Astrocyte (in vitro differentiated cells and primary cell): ENCODE data around the gene BICC1. TPM values are rescaled to one million over a fixed set of nuclear protein-coding genes. Genes with fewer than 3 reads are reported as not detected.

Experiments
- DNase-seq: peaks from one replicate; pipeline ENCODE4 v3.0.0-alpha.2; 2010; ENCODE audit warnings: low read depth
- FAIRE-seq: peaks from 2 replicates; lab custom pipeline; 2011; peaks lifted over from hg19 to GRCh38; lab: Jason Lieb, UNC
- H2AFZ ChIP-seq: 2 replicates; pipeline ENCODE4 v1.6.0; 2012; ENCODE audit warnings: low read depth, low read length, inconsistent platforms
- H3K27ac ChIP-seq: 2 replicates; pipeline ENCODE4 v1.5.1; 2011; ENCODE audit warnings: low read depth, low read length, inconsistent platforms
- H3K27me3 ChIP-seq: 2 replicates; pipeline ENCODE4 v1.6.0; 2011; ENCODE audit warnings: low read length, inconsistent platforms; ENCODE audit not compliant: insufficient read depth
- H3K36me3 ChIP-seq: 2 replicates; pipeline ENCODE4 v1.5.1; 2011; ENCODE audit warnings: low read length, inconsistent platforms; ENCODE audit not compliant: insufficient read depth
- H3K4me1 ChIP-seq: 2 replicates; pipeline ENCODE4 v1.5.1; 2011; ENCODE audit warnings: low read length, inconsistent platforms; ENCODE audit not compliant: insufficient read depth
- H3K4me2 ChIP-seq: 2 replicates; pipeline ENCODE4 v1.6.0; 2012; ENCODE audit warnings: low read length, inconsistent platforms
- H3K4me3 ChIP-seq: 2 replicates; pipeline ENCODE4 v1.5.1; 2011; ENCODE audit warnings: low read depth, mild to moderate bottlenecking, low read length, inconsistent platforms; ENCODE audit not compliant: insufficient read depth
- H3K79me2 ChIP-seq: 2 replicates; pipeline ENCODE4 v1.6.0; 2012; ENCODE audit warnings: mild to moderate bottlenecking, low read length, inconsistent platforms; ENCODE audit not compliant: insufficient read depth
- H3K9ac ChIP-seq: 2 replicates; pipeline ENCODE4 v1.6.0; 2012; ENCODE audit warnings: mild to moderate bottlenecking, low read length, inconsistent platforms
- H3K9me3 ChIP-seq: 2 replicates; pipeline ENCODE4 v1.5.1; 2012; ENCODE audit warnings: low read depth, mild to moderate bottlenecking, low read length, inconsistent platforms; ENCODE audit not compliant: insufficient read depth
- H4K20me1 ChIP-seq: 2 replicates; pipeline ENCODE4 v1.6.0; 2012; ENCODE audit warnings: low read length, inconsistent platforms; ENCODE audit not compliant: insufficient read depth
- H3K27ac Mint-ChIP-seq: one replicate; pipeline ENCODE4 v1.8.0; 2021; ENCODE audit warnings: mild to moderate bottlenecking, mixed read lengths; ENCODE audit not compliant: unreplicated experiment
- H3K27me3 Mint-ChIP-seq: one replicate; pipeline ENCODE4 v1.8.0; 2021; ENCODE audit warnings: low read depth, mixed read lengths; ENCODE audit not compliant: unreplicated experiment
- H3K36me3 Mint-ChIP-seq: one replicate; pipeline ENCODE4 v1.8.0; 2021; ENCODE audit warnings: low read depth, mixed read lengths; ENCODE audit not compliant: unreplicated experiment
- H3K4me1 Mint-ChIP-seq: one replicate; pipeline ENCODE4 v1.8.0; 2021; ENCODE audit warnings: low read depth, mixed read lengths; ENCODE audit not compliant: unreplicated experiment
- H3K4me3 Mint-ChIP-seq: one replicate; pipeline ENCODE4 v1.8.0; 2021; ENCODE audit warnings: mild to moderate bottlenecking, moderate library complexity, mixed read lengths; ENCODE audit not compliant: unreplicated experiment
- H3K9me3 Mint-ChIP-seq: one replicate; pipeline ENCODE4 v1.8.0; 2021; ENCODE audit warnings: mild to moderate bottlenecking, mixed read lengths; ENCODE audit not compliant: unreplicated experiment
- CTCF ChIP-seq: IDR thresholded peaks from 2 replicates; pipeline ENCODE4 v1.5.1; 2011; ENCODE audit warnings: low read depth, mild to moderate bottlenecking, inconsistent platforms, low read length, moderate library complexity; ENCODE audit not compliant: insufficient read depth
- EZH2 ChIP-seq: IDR thresholded peaks from 2 replicates; pipeline ENCODE4 v1.6.1; 2012; ENCODE audit warnings: mild to moderate bottlenecking, low read length, inconsistent platforms; ENCODE audit not compliant: insufficient read depth
- total RNA-seq: library from RNA; stranded (reverse); gene quantifications from 2 replicates; pipeline ENCODE4 v1.2.1, GENCODE V29; 2021

Gene BICC1
- total RNA-seq, 1 donor from 2014 or later = 23.0 TPM

GRCh38 chr10:58837826-58838225 is 325.2 kb downstream of the BICC1 start:
- no peaks in the 10 kb centered on the region for H3K9me3 ChIP-seq
- no peak for FAIRE-seq
- H2AFZ ChIP-seq = no peak overlapping the region
- H3K4me3 Mint-ChIP-seq = no peak overlapping the region
- no peak overlapping the region for H3K9ac ChIP-seq
- no peaks in the 10 kb centered on the region for H4K20me1 ChIP-seq
- no peaks in the 10 kb centered on the region for H3K27me3 Mint-ChIP-seq
- H3K4me3 ChIP-seq = no peak overlapping the region
- no peak overlapping the region for H3K4me2 ChIP-seq
- H3K27me3 ChIP-seq = no peaks in the 10 kb centered on the region
- no peak overlapping the region for H3K27ac ChIP-seq
- H3K4me1 ChIP-seq = no peaks in the 10 kb centered on the region
- H3K27ac Mint-ChIP-seq = no peak overlapping the region
- no peaks in the 10 kb centered on the region for H3K4me1 Mint-ChIP-seq
- TF ChIP-seq CTCF = no peak
- no peak for TF ChIP-seq EZH2
- DNase-seq = no peak
- no peaks in the 10 kb centered on the region for H3K36me3 ChIP-seq
- H3K9me3 Mint-ChIP-seq = peaks cover 1% of the 10 kb centered on the region
- no peaks in the 10 kb centered on the region for H3K79me2 ChIP-seq
- H3K36me3 Mint-ChIP-seq = peaks cover 3% of the 10 kb centered on the region

DNA sequence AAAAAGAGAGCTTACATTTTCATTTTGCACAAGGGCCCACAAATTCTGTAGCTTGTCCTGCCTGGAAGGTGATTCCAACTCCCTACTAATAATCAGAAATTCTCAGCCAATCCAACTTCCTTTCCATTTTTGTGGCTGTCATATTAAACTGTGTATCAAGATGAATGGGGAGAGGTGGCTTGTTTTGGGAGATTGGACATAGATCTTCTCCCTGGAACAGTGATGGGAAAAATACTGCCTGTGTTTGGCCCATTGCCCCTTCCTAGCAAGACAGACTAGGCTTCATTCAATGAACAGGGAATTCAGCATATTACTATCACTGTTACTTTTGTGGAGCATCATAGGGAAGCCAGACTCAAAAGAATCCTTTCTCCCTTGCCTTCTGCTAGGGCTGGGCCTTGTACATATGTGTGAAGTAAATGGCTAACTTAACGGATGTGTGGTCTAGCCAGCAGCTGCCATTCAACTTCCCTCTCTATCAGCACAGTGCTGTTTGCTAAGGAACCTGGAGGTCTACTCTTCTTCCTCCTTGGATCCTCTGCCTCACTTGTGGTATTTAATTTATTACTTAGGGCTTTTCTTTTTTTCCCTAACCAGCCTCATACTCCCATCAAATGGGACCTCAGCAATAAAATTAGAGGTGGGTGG is 326.0 kb downstream of the BICC1 start:
- no peaks in the 10 kb centered on the region for H3K36me3 Mint-ChIP-seq
- no peak for DNase-seq
- Histone ChIP-seq H3K27ac (no peak overlapping the region), H3K79me2 (no peaks in the 10 kb centered on the region), H3K4me1 (no peaks in the 10 kb centered on the region), H4K20me1 (no peaks in the 10 kb centered on the region), H3K4me3 (no peak overlapping the region), H3K4me2 (no peak overlapping the region), H3K27me3 (no peaks in the 10 kb centered on the region), H3K36me3 (no peaks in the 10 kb centered on the region), H3K9me3 (no peaks in the 10 kb centered on the region), H3K9ac (no peak overlapping the region), H2AFZ (no peak overlapping the region)
- no peaks in the 10 kb centered on the region for H3K4me1 Mint-ChIP-seq
- no peak for FAIRE-seq
- H3K27ac Mint-ChIP-seq = no peak overlapping the region
- no peak overlapping the region for H3K4me3 Mint-ChIP-seq
- no peak for TF ChIP-seq EZH2
- no peak for TF ChIP-seq CTCF
- H3K27me3 Mint-ChIP-seq = no peaks in the 10 kb centered on the region
- peaks cover 1% of the 10 kb centered on the region for H3K9me3 Mint-ChIP-seq

- no peaks in the 10 kb centered on the region for H3K27me3 ChIP-seq
- no peak overlapping the region for H3K4me2 ChIP-seq
- no peak overlapping the region for H2AFZ ChIP-seq
- no peaks in the 10 kb centered on the region for H3K36me3 ChIP-seq
- no peaks in the 10 kb centered on the region for H3K27me3 Mint-ChIP-seq
- no peak for FAIRE-seq
- H3K36me3 Mint-ChIP-seq = no peaks in the 10 kb centered on the region
- H3K9me3 Mint-ChIP-seq = peaks cover 1% of the 10 kb centered on the region
- H3K79me2 ChIP-seq = no peaks in the 10 kb centered on the region
- no peak for DNase-seq
- H3K27ac ChIP-seq = no peak overlapping the region
- H3K4me1 Mint-ChIP-seq = no peaks in the 10 kb centered on the region
- no peaks in the 10 kb centered on the region for H3K9me3 ChIP-seq
- H3K4me1 ChIP-seq = no peaks in the 10 kb centered on the region
- no peak for TF ChIP-seq EZH2
- TF ChIP-seq CTCF = no peak
- no peak overlapping the region for H3K27ac Mint-ChIP-seq
- no peaks in the 10 kb centered on the region for H4K20me1 ChIP-seq
- H3K4me3 Mint-ChIP-seq = no peak overlapping the region
- no peak overlapping the region for H3K9ac ChIP-seq
- no peak overlapping the region for H3K4me3 ChIP-seq
These were observed 327.1 kb downstream of the BICC1 start for GRCh38 chr10:58839771-58840170.
